ENCODE data around the gene ELL.

- TF ChIP-seq CTCF (IDR thresholded peaks at IDR 0.05; ENCODE audit: insufficient read depth, low read length, poor library complexity, severe bottlenecking): peak; percentile 69
- TF ChIP-seq EZH2phosphoT487 (conservative IDR thresholded peaks at IDR 0.05; ENCODE audit: low read length): no peak
These were observed 52.6 kb downstream of the ELL start for GRCh38 chr19:18469069-18469846.
